ENCODE data around the gene FFAR2.

- no peak for TF ChIP-seq CTCF (IDR thresholded peaks at IDR 0.05 in 8 of 11, conservative IDR thresholded peaks at IDR 0.05 in 3 of 11)
- no peak for TF ChIP-seq POLR2A (IDR thresholded peaks at IDR 0.05)
- no peak for TF ChIP-seq POLR2AphosphoS5 (IDR thresholded peaks at IDR 0.05)
Observed at GRCh38 chr19:35409191-35409590, 38.9 kb upstream of the FFAR2 start.

Measured in spleen (tissue), 7 donors.